Thyroid gland (tissue), 4 donors: ENCODE data around the gene SLC19A2.

Experiments
- POLR2A ChIP-seq, 2 donors: fragments of 450-650 bp; IDR thresholded peaks; one replicate each; pipeline ENCODE4 v1.6.1; 2017; ENCODE audit warnings: antibody characterized with exemption in 2 of 2, mild to moderate bottlenecking in 2 of 2, moderate library complexity in 1 of 2
- TF ChIP-seq, protein P1 (sequence below), 6 experiments: fragments of 200-600 bp in 3 of 6; fragments of 450-650 bp in 3 of 6; sonication (generic) in 3 of 6; IDR thresholded peaks; one replicate each; pipeline ENCODE4 v1.5.1; 2016 to 2019; ENCODE audit warnings: antibody characterized with exemption in 6 of 6, mild to moderate bottlenecking in 2 of 6, inconsistent platforms in 1 of 6, moderate library complexity in 1 of 6

DNA sequence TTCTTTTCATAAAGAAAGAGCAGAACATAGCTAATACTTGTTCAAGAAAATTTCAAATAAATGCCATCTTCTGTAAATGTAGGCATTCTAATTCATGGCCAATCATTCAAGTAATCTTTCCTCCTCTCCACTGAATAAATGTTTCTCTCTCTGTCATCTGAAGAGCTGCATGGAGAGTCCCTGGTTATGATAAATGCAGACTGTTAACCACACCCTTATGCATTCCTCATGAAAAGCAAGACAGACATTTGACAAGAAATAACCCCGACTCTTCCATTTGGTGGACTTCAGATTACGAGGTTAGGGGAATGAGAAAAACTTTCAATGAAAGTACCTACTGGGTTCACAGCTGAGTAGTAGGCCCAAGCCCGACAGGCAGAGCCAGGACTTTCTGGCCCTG is 44.7 kb upstream of the SLC19A2 start:
- TF ChIP-seq, protein P1, sequence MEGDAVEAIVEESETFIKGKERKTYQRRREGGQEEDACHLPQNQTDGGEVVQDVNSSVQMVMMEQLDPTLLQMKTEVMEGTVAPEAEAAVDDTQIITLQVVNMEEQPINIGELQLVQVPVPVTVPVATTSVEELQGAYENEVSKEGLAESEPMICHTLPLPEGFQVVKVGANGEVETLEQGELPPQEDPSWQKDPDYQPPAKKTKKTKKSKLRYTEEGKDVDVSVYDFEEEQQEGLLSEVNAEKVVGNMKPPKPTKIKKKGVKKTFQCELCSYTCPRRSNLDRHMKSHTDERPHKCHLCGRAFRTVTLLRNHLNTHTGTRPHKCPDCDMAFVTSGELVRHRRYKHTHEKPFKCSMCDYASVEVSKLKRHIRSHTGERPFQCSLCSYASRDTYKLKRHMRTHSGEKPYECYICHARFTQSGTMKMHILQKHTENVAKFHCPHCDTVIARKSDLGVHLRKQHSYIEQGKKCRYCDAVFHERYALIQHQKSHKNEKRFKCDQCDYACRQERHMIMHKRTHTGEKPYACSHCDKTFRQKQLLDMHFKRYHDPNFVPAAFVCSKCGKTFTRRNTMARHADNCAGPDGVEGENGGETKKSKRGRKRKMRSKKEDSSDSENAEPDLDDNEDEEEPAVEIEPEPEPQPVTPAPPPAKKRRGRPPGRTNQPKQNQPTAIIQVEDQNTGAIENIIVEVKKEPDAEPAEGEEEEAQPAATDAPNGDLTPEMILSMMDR (IDR thresholded peaks at IDR 0.05), result no peak
- TF ChIP-seq POLR2A (IDR thresholded peaks at IDR 0.05), result no peak
